Measurements from ENCODE around the gene KCNK6.
"Not testable (repeated sequence)": the region's sequence is repeated elsewhere in the genome, so short reads cannot be mapped to it uniquely, and the experiment has no call there.

KCNK6 gene

GRCh38 chr19:38320969-38321339 is 1.3 kb downstream of the KCNK6 start:
- H3K4me1 ChIP-seq (ENCODE audit: insufficient read depth, low read length): peaks cover 11% of the 10 kb centered on the region
- H3K27me3 ChIP-seq (ENCODE audit: insufficient read depth, low read length): peaks cover 52% of the 10 kb centered on the region
- no peak overlapping the region for H3K4me3 ChIP-seq (ENCODE audit: low read length)
- H3K9me3 ChIP-seq (ENCODE audit: low read length): no peaks in the 10 kb centered on the region
- no peaks in the 10 kb centered on the region for H3K36me3 ChIP-seq (ENCODE audit: insufficient read depth, low read length)
- H2AFZ ChIP-seq (ENCODE audit: low read depth, low read length): no peak overlapping the region

- H2AFZ ChIP-seq (ENCODE audit: low read depth, low read length): no peak overlapping the region
- peaks cover 11% of the 10 kb centered on the region for H3K4me1 ChIP-seq (ENCODE audit: insufficient read depth, low read length)
- no peaks in the 10 kb centered on the region for H3K9me3 ChIP-seq (ENCODE audit: low read length)
- no peaks in the 10 kb centered on the region for H3K36me3 ChIP-seq (ENCODE audit: insufficient read depth, low read length)
- H3K4me3 ChIP-seq (ENCODE audit: low read length): no peak overlapping the region
- H3K27me3 ChIP-seq (ENCODE audit: insufficient read depth, low read length): peaks cover 52% of the 10 kb centered on the region
Measured at GRCh38 chr19:38321646-38322196, 2.1 kb downstream of the KCNK6 start.

- Histone ChIP-seq H2AFZ (ENCODE audit: low read depth, low read length) (no peak overlapping the region), H3K4me3 (ENCODE audit: low read length) (no peak overlapping the region), H3K27me3 (ENCODE audit: insufficient read depth, low read length) (peaks cover 49% of the 10 kb centered on the region), H3K36me3 (ENCODE audit: insufficient read depth, low read length) (no peaks in the 10 kb centered on the region), H3K9me3 (ENCODE audit: low read length) (no peaks in the 10 kb centered on the region), H3K4me1 (ENCODE audit: insufficient read depth, low read length) (peaks cover 11% of the 10 kb centered on the region)
Measured at GRCh38 chr19:38323291-38323690, 3.6 kb downstream of the KCNK6 start.

- Histone ChIP-seq H3K4me3 (ENCODE audit: low read length) (no peak overlapping the region), H3K4me1 (ENCODE audit: insufficient read depth, low read length) (peaks cover 11% of the 10 kb centered on the region), H2AFZ (ENCODE audit: low read depth, low read length) (no peak overlapping the region), H3K27me3 (ENCODE audit: insufficient read depth, low read length) (peaks cover 37% of the 10 kb centered on the region), H3K9me3 (ENCODE audit: low read length) (no peaks in the 10 kb centered on the region), H3K36me3 (ENCODE audit: insufficient read depth, low read length) (no peaks in the 10 kb centered on the region)
Measured at GRCh38 chr19:38324431-38324830, 4.8 kb downstream of the KCNK6 start.

GRCh38 chr19:38326591-38326990 is 6.9 kb downstream of the KCNK6 start:
- no peak overlapping the region for H2AFZ ChIP-seq (ENCODE audit: low read depth, low read length)

DNA sequence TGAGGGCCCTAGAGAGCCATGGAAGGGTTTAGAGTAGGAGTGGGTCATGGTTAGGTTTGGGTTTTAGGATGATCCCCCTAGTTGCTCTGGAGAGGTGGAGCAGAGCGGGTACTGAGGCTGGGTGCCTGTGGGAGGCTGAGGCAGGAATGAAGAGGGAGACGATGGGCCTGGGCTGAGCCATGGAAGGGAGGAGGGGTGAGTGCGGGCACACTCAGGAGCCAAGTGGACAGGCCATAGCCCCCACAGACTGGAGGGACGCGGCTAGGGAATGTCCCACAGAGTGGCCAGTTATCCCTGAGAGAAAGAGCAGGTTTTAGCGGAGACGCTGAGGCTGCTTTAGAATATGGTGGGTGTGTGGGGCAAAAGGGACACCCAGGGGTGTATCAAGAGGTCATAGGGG is 10.0 kb downstream of the KCNK6 start:
- H2AFZ ChIP-seq (ENCODE audit: low read depth, low read length): no peak overlapping the region
- no peak overlapping the region for H3K4me3 ChIP-seq (ENCODE audit: low read length)
- H3K27me3 ChIP-seq (ENCODE audit: insufficient read depth, low read length): no peaks in the 10 kb centered on the region
- no peaks in the 10 kb centered on the region for H3K36me3 ChIP-seq (ENCODE audit: insufficient read depth, low read length)
- no peaks in the 10 kb centered on the region for H3K4me1 ChIP-seq (ENCODE audit: insufficient read depth, low read length)
- H3K9me3 ChIP-seq (ENCODE audit: low read length): no peaks in the 10 kb centered on the region

More at GRCh38 chr19:38326591-38326990, 6.9 kb downstream of the KCNK6 start:
- H3K36me3 ChIP-seq (ENCODE audit: insufficient read depth, low read length): no peaks in the 10 kb centered on the region
- no peaks in the 10 kb centered on the region for H3K9me3 ChIP-seq (ENCODE audit: low read length)
- H3K27me3 ChIP-seq (ENCODE audit: insufficient read depth, low read length): peaks cover 16% of the 10 kb centered on the region
- no peak overlapping the region for H3K4me3 ChIP-seq (ENCODE audit: low read length)
- no peaks in the 10 kb centered on the region for H3K4me1 ChIP-seq (ENCODE audit: insufficient read depth, low read length)

GRCh38 chr19:38331728-38332127 is 12.1 kb downstream of the KCNK6 start:
- H3K4me3 ChIP-seq (ENCODE audit: low read length): no peak overlapping the region
- H3K27me3 ChIP-seq (ENCODE audit: insufficient read depth, low read length): no peaks in the 10 kb centered on the region
- peaks cover 3% of the 10 kb centered on the region for H3K4me1 ChIP-seq (ENCODE audit: insufficient read depth, low read length)
- H2AFZ ChIP-seq (ENCODE audit: low read depth, low read length): no peak overlapping the region
- no peaks in the 10 kb centered on the region for H3K36me3 ChIP-seq (ENCODE audit: insufficient read depth, low read length)
- no peaks in the 10 kb centered on the region for H3K9me3 ChIP-seq (ENCODE audit: low read length)

GRCh38 chr19:38333245-38333644 is 13.6 kb downstream of the KCNK6 start:
- no peaks in the 10 kb centered on the region for H3K36me3 ChIP-seq (ENCODE audit: insufficient read depth, low read length)
- no peak overlapping the region for H3K4me3 ChIP-seq (ENCODE audit: low read length)
- no peaks in the 10 kb centered on the region for H3K27me3 ChIP-seq (ENCODE audit: insufficient read depth, low read length)
- peaks cover 6% of the 10 kb centered on the region for H3K4me1 ChIP-seq (ENCODE audit: insufficient read depth, low read length)
- no peak overlapping the region for H2AFZ ChIP-seq (ENCODE audit: low read depth, low read length)
- H3K9me3 ChIP-seq (ENCODE audit: low read length): no peaks in the 10 kb centered on the region

- Histone ChIP-seq H3K27me3 (ENCODE audit: insufficient read depth, low read length) (no peaks in the 10 kb centered on the region), H3K36me3 (ENCODE audit: insufficient read depth, low read length) (no peaks in the 10 kb centered on the region), H3K9me3 (ENCODE audit: low read length) (peaks cover 2% of the 10 kb centered on the region), H3K4me1 (ENCODE audit: insufficient read depth, low read length) (peaks cover 12% of the 10 kb centered on the region), H2AFZ (ENCODE audit: low read depth, low read length) (peak overlapping the region; percentile 90), H3K4me3 (ENCODE audit: low read length) (peak overlapping the region; percentile 78)
Measured at GRCh38 chr19:38335949-38336637, 16.4 kb downstream of the KCNK6 start.

DNA sequence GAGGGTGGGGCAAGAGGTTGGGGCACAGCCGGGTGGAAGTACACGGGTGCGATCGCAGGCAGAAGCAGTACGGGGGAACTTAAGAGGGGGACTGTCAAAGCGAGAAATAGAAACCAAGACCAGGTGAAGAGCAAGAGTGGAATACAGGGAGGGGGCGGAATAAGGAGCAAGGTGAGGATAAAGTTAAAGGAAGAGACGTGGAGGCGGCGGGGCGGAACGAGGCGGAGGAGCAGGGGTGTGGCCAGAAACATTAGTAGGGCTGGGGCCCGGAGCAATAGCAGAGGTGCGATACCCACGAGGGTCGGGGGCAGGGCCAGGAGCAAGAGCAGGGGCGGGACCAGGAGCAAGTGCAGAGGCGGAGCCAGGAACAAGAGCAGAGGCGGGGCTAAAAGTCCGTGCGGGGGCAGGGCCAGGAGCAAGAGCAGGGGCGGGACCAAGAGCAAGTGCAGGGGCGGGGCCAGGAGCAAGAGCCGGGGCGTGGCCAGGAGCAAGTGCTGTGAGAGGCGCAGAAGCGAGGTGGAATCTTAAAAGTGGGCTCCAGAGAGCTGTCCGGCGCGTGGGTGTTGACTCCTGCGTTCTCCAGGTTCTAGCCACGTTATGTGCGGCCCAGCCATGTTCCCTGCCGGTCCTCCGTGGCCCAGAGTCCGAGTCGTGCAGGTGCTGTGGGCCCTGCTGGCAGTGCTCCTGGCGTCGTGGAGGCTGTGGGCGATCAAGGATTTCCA is 17.2 kb downstream of the KCNK6 start:
- Histone ChIP-seq H2AFZ (ENCODE audit: low read depth, low read length) (peak overlapping the region; percentile 90), H3K36me3 (ENCODE audit: insufficient read depth, low read length) (no peaks in the 10 kb centered on the region), H3K4me3 (ENCODE audit: low read length) (peak overlapping the region; percentile 78), H3K9me3 (ENCODE audit: low read length) (peaks cover 2% of the 10 kb centered on the region), H3K4me1 (ENCODE audit: insufficient read depth, low read length) (peaks cover 12% of the 10 kb centered on the region), H3K27me3 (ENCODE audit: insufficient read depth, low read length) (no peaks in the 10 kb centered on the region)

GRCh38 chr19:38337360-38337653 is 17.7 kb downstream of the KCNK6 start:
- Histone ChIP-seq H3K27me3 (ENCODE audit: insufficient read depth, low read length) (no peaks in the 10 kb centered on the region), H3K36me3 (ENCODE audit: insufficient read depth, low read length) (no peaks in the 10 kb centered on the region), H3K9me3 (ENCODE audit: low read length) (peaks cover 2% of the 10 kb centered on the region), H3K4me3 (ENCODE audit: low read length) (peak overlapping the region; percentile 78), H3K4me1 (ENCODE audit: insufficient read depth, low read length) (peaks cover 12% of the 10 kb centered on the region), H2AFZ (ENCODE audit: low read depth, low read length) (no peak overlapping the region)

DNA sequence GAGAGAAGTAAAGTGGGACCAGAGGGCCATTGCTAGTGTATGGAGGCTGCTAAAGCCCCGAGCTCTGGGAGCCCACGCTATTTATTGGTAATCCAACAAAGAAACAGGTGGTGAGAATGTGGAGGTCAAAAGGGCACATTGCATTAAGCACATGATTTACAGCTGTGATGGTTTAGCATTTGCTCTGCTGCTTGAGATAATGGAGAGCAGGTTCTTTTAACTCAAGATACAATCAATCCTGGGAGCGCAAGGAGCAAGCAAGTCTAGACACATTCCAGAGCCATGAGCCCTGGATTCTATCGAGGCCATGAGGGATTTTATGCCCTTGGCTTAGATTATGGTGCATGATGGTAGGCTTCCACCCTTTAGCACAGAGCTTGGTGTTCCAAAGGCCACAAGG is 19.4 kb downstream of the KCNK6 start:
- H3K4me3 ChIP-seq (ENCODE audit: low read length); H3K9me3 ChIP-seq (ENCODE audit: low read length); H3K36me3 ChIP-seq (ENCODE audit: insufficient read depth, low read length); H2AFZ ChIP-seq (ENCODE audit: low read depth, low read length); H3K27me3 ChIP-seq (ENCODE audit: insufficient read depth, low read length): not testable (repeated sequence)
- peaks cover 12% of the 10 kb centered on the region for H3K4me1 ChIP-seq (ENCODE audit: insufficient read depth, low read length)

- no peaks in the 10 kb centered on the region for H3K36me3 ChIP-seq (ENCODE audit: insufficient read depth, low read length)
- no peak overlapping the region for H2AFZ ChIP-seq (ENCODE audit: low read depth, low read length)
- peaks cover 2% of the 10 kb centered on the region for H3K9me3 ChIP-seq (ENCODE audit: low read length)
- H3K4me1 ChIP-seq (ENCODE audit: insufficient read depth, low read length): peaks cover 12% of the 10 kb centered on the region
- no peaks in the 10 kb centered on the region for H3K27me3 ChIP-seq (ENCODE audit: insufficient read depth, low read length)
- no peak overlapping the region for H3K4me3 ChIP-seq (ENCODE audit: low read length)
Measured at GRCh38 chr19:38340927-38341326, 21.3 kb downstream of the KCNK6 start.

Data from neuron (in vitro differentiated cells).